GM12873 (cell line): Measurements from ENCODE around the gene COL9A2.

ENCODE experiments used
- CTCF ChIP-seq: IDR thresholded peaks from 2 replicates; pipeline ENCODE4 v1.5.1; 2012; ENCODE audit warnings: low read depth, mild to moderate bottlenecking, moderate library complexity, low read length, control low read depth; ENCODE audit not compliant: insufficient read depth; ENCODE audit errors: missing control alignments

COL9A2 gene

GRCh38 chr1:40338745-40339419, 21.8 kb upstream of the COL9A2 start:
- peak; percentile 100 for TF ChIP-seq CTCF

- no peak for TF ChIP-seq CTCF
These were observed 20.4 kb upstream of the COL9A2 start for GRCh38 chr1:40337443-40337842.

- no peak for TF ChIP-seq CTCF
These were observed 15.6 kb upstream of the COL9A2 start for GRCh38 chr1:40332695-40333094.

- TF ChIP-seq CTCF, result no peak
These were observed 2.0 kb upstream of the COL9A2 start for GRCh38 chr1:40318970-40319621.

GRCh38 chr1:40318476-40318875, 1.4 kb upstream of the COL9A2 start:
- TF ChIP-seq CTCF, result no peak

- no peak for TF ChIP-seq CTCF
These were observed 448 bp upstream of the COL9A2 start for GRCh38 chr1:40317394-40318074.

GRCh38 chr1:40315795-40316594, 1.1 kb downstream of the COL9A2 start:
- no peak for TF ChIP-seq CTCF
